NK-92 treated with Interleukin-12 subunit alpha and Interleukin-12 subunit beta, amount 100 ng/mL, for 24 hours (cell line): ENCODE data around the gene PODN.

ENCODE experiments used
- DNase-seq: peaks from one replicate; lab custom pipeline; 2025; lab: John Stamatoyannopoulos, UW

The PODN gene

DNA sequence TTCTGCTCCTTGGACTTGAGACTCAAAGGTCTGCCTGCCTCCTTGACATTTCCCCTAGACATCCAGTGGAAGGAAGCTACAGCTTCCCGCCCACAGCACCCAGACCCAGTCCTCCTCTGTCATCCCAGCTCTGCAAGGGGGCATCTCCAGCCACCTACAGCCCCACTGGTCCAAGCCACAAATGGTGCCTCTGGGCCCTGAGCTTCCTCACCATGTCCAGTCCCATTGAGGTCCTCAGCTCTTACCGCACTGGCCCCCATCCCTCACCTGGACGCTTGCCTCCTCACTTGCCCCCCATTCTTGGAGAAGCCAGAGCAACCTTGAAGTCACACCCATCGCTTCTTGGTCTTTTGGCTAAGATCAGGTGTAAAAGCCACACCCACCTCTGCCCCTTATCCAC lies 13.2 kb downstream of the PODN start:
- DNase-seq, result no peak

DNA sequence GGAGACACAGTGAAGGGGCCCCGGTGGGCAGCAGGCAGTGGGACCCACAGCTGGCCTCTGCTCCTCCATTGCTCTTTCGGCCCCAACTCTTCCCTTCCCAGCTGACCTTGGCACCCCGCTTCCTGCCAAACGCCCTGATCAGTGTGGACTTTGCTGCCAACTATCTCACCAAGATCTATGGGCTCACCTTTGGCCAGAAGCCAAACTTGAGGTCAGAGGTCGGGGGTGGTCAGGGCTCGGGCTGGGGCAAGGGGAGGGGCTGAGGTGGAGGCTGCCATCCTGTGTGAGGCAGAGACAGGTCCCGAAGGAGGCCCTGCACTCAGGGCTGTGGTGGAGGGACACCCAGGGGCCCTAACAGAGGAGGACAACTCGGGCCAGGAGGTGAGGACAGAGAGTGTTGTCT lies 13.7 kb downstream of the PODN start:
- DNase-seq, result no peak

DNA sequence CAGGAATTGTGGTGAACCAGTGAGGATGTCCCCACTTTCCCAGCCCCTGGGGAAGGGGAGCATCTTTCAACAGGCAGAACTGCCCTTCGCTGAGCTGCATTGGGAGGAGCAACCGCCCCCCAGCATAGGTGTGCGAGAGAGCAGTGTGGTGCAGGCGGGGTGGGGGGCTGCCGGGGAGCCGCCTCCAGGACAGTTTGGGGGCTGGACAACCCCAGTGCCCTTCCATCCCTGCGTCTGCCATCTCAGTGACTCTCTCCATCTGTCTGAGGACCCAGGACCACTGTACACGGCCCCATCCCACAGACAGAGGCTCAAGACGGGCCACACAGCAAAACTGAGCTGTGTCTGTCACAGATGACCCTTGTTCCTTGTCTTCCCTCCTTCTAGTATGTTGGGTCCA lies 14.2 kb downstream of the PODN start:
- no peak for DNase-seq

DNA sequence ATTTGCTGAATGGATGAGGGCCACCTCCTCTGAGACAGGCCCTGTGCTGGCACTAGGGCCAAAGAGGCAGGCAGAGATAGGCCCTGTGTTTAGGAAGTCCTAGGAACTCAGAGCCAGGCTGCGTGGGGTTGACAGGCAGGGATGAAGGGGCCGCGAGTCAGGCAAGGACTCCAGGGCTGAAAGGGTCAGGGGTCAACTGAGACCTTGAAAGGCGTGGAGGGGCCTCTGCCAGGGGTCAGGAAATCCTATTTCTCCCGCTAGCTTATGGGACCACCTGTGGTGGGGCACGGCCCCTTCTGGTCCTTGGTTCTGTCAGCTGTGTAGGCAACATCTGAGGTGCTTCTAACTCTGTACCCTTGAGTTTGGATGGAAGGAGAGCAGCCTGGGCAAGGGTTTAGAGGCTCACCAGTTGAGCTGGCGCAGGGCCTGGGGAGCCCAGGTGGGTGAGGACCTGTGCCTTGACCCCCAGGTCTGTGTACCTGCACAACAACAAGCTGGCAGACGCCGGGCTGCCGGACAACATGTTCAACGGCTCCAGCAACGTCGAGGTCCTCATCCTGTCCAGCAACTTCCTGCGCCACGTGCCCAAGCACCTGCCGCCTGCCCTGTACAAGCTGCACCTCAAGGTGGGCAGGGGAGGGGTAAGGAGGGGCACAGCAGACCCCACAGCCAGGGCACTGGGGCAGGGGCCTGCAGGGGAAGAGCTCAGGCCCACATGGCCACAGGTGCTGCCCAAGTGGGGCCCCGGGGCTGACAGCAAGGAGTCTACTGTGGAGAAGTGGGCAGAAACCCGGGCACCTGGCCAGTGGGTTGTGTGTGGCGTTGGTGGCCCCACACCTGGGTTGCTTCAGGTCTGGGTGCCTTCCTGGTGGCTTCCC lies 14.9 kb downstream of the PODN start:
- DNase-seq, result no peak

DNA sequence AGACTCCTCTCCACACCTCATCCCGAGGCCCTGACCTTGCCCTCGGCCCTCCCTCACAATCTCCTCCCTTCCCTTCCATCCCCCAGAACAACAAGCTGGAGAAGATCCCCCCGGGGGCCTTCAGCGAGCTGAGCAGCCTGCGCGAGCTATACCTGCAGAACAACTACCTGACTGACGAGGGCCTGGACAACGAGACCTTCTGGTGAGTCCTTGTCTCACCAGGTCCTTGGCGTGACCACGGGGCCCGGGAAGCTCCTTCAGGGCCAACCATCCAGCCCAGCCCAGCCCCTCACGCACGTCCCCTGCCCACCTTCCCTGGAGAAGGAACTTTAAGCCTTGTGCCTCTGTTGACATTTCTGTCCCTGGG lies 15.6 kb downstream of the PODN start:
- no peak for DNase-seq

DNA sequence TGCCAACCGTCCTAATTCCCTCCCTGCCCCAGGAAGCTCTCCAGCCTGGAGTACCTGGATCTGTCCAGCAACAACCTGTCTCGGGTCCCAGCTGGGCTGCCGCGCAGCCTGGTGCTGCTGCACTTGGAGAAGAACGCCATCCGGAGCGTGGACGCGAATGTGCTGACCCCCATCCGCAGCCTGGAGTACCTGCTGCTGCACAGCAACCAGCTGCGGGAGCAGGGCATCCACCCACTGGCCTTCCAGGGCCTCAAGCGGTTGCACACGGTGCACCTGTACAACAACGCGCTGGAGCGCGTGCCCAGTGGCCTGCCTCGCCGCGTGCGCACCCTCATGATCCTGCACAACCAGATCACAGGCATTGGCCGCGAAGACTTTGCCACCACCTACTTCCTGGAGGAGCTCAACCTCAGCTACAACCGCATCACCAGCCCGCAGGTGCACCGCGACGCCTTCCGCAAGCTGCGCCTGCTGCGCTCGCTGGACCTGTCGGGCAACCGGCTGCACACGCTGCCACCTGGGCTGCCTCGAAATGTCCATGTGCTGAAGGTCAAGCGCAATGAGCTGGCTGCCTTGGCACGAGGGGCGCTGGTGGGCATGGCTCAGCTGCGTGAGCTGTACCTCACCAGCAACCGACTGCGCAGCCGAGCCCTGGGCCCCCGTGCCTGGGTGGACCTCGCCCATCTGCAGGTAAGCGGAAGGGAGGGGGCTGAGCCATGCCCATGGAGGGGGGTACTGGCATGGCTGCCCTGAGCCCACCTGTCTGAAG lies 16.5 kb downstream of the PODN start:
- no peak for DNase-seq

DNA sequence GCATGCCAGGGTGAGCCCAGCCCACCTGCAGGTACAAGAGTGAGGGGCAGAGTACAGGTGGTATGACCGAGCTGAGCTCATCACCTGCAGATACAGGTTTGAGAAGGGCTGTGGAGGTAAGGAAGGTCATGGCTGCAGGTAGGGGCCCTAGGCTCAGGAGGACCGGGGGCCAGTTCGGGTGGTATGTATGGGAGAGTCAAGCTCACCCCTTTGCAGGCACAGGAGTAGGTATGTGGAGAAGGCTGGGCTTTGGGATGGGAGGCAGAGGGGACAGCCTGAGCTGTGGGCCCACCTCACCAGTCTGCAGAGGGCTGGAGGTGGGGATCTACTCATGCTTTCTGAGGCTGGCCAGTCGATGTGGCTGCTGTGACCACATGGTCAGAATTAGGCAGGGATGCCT lies 17.2 kb downstream of the PODN start:
- no peak for DNase-seq

DNA sequence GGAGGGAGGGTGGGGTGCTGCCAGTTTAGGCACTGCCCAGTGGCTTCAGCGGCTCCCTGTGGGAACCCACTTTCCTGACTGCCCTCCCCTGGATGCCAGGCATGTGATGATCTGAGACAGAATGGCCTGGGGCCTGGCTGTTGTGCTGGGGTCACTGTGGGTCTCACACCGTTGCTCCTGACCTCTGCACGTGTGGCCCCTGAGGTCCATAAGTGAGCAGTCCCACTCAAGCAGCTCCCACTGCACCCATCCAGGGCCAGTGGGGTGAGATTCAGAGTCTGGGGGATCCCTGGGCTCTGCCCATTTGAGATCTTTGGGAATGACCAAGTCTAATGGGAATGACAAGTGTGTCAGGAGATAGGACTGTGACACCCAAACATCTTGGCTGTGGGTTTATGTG lies 18.0 kb downstream of the PODN start:
- no peak for DNase-seq

DNA sequence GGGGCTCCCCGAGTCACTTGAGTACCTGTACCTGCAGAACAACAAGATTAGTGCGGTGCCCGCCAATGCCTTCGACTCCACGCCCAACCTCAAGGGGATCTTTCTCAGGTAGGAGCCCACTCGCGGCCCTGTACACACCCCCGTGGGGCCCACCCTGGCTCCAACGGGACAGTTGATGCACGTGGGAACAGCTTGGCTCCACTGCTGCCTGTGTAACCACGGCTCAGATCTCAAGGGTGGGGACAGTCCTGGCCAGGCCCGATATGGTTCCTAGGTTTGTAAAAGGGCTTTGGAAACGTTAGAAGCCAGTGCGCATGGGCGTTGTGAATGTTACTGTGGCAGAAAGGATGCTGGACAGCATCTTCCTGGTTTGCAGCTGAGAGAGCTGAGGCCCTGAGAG lies 18.8 kb downstream of the PODN start:
- DNase-seq, result no peak

DNA sequence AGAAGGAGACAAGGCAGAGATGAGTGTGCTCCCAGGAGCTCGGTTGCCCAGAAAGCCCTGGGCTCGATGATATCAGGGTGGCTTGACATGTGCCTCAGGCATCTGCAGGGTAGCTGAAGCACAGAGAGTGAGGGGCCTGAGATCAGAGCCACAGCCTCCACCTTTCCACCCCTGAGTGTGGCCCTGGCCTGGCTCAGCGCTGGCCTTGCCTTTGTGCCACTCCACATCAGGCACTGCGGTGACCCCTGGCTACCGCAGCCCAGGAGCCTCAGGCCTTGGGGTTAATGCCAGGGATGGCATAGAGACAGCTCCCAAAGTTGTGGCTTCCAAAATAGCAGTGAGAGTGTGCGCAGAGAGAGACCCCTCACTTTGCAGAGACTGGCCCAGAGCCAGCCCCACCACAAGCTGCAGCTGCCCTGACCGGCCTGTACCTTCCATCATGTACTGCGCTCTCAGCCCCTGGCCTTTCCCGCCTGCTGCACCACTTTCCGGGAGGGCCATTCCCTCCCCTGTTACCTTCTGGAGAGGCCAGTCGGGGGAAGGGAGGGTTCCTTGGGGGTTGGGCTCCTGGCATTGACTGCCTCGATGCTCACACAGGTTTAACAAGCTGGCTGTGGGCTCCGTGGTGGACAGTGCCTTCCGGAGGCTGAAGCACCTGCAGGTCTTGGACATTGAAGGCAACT lies 19.5 kb downstream of the PODN start:
- DNase-seq, result no peak

DNA sequence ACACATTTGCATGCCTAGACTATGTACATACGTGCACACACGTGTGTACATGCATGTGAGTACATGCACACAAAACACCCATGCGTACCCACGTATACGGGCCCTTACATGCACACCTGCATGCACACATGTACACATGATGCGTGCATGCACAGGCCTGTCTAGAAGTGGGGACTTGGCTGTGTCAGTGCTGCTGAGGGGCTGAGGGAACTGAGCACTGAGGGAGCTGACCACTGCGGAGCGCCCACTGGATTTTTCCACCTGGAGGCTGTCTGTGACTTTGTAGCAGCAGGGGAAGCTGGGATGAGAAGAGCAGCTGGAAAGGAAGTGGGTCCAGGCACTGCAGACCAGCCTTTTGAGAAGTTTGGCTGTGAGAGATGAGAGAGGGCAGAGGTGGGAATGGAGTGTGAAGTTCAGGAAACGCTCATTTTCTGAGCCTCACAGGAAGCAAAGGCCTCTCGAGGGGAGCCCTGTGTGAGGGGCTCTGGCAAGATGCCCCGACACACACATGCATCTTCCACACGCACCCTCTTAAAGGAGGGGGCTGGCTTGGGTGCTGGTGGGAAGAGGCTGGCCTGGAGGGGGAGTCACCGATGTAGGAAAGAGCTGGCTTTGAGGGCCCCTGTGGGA lies 20.9 kb downstream of the PODN start:
- no peak for DNase-seq

DNA sequence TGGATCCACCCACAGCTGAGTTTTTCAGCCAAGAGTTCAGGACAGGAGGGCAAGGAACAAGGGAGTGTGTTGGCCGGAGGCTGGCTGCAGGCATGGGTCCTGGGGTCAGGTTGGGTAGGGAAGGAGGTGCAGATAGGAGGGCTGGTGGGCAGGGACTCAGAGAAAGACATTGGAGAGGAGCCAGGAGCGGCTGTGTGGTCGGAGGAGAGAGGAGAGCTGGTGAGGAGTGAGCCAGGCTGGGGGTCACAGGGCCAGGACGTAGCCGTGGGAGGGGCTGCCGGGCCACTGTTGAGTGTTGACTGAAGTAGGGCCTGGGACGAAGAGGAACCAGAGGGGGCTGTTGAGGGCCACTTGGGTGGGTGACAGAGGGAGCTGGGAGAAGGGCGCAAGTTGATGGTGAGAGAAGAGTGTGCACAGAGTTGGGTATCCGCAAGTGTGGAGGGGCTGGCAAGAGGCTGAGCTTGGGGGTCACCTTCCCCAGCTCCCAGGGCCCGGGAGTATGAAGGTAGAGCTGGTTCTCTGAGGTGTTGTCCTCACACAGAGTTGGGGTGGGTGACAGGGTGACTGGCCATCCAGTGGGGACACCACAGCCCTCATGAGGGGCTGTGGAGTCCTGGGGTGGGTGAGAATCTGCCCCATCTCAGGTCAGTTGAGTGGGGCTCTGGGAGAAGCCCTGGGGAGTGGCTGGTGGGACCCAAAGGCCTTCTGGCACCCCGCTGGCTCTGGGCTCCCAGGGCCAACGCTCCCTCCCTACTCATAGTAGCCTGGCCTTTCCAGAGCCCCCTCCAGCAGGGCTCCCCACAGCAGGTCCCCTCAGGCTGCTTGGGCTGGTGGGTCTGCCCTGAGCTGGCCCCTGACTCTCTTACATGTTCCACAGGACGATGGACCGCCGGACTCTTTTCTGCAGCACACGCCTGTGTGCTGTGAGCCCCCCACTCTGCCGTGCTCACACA lies 21.9 kb downstream of the PODN start:
- DNase-seq, result no peak

DNA sequence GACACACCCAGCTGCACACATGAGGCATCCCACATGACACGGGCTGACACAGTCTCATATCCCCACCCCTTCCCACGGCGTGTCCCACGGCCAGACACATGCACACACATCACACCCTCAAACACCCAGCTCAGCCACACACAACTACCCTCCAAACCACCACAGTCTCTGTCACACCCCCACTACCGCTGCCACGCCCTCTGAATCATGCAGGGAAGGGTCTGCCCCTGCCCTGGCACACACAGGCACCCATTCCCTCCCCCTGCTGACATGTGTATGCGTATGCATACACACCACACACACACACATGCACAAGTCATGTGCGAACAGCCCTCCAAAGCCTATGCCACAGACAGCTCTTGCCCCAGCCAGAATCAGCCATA lies 22.6 kb downstream of the PODN start:
- no peak for DNase-seq

DNA sequence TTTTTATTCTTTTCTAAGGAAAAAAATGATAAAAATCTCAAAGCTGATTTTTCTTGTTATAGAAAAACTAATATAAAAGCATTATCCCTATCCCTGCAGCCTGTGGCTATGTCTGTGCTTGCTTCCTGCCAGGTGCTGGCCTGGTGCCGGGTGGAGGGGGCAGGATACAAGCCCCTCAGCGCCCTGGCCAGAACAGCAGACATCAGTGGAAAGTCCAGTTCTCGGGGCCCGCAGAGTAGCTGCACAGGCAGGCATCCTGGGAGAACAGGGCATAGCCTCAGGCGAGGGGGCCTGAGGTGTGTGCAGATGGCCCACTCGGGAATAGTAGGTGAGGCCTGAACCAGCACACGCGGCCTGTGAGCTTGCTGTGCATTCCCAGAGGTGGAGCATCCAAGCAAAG lies 23.4 kb downstream of the PODN start:
- no peak for DNase-seq

DNA sequence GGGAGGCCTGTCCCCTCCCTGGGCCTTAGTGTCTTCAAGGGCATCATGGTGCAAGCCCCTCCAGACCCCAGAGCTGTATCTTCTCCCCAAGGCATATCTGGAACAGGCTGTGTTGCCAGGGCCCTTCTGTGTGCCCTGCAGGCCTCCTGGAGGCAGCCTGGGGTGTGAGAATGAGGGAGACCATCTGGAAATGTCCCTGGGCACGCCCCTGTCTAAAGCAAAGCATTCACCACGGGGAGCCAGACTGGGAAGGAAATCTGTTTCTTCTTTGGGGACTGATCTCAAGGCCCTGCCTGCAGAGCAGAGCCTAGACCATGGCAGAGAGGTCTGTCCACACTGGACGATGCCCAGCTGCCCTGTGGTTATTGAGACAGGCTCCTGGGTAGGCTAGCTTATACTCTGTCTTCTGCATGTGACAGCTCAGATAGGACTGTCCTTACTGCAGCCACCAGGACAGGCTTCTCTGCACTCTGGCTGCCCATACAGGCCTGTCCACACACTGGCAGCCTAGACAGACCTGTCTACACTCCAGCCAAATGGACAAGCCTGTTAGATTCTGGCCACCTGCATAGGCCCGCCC lies 24.6 kb downstream of the PODN start:
- DNase-seq, result no peak

DNA sequence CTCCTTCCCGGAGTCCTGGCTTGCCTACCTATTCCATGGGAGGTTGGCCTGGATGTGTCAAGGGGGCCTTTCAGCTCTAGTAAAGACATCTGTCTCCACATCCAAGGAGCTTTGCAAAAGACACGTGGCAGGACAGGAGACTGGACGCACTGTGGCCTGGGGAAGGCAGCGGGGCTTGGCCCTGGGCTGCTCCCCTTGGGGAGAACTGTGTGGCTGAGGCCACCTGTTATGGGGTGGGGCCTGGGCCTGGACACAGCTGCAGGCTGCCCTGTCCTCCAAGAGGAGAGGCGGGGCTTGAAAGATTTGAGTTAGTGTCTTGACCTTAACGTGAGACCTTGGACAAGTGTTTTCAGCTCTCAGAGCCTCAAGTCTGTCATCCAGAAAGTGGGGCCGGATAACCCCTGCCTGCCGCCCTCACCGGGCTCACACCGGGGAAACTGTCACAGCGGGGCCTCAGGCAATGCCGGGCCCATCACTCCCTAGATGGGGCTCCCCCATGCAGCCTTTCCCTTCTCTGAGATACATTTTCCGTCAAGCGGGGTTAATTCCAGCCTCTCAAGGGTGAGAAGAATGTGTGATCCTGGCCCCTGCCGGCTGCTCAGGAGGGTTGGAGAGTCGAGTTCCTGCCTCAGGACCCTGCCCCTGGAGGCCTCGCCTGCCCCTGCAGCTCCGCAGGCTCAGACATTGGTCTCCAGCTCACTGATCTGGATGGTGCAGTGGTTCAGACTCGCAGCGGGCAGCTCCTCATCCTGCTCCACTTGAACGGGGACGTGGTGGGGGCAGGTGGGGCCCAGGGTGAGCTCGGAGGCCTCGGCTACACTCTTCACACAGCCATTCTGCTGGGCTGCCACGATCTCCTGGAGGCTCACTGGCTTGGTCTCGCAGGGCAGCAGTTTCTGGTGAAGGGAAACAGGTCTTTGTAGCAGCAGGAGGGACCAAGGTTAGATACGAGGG lies 25.6 kb downstream of the PODN start:
- no peak for DNase-seq

DNA sequence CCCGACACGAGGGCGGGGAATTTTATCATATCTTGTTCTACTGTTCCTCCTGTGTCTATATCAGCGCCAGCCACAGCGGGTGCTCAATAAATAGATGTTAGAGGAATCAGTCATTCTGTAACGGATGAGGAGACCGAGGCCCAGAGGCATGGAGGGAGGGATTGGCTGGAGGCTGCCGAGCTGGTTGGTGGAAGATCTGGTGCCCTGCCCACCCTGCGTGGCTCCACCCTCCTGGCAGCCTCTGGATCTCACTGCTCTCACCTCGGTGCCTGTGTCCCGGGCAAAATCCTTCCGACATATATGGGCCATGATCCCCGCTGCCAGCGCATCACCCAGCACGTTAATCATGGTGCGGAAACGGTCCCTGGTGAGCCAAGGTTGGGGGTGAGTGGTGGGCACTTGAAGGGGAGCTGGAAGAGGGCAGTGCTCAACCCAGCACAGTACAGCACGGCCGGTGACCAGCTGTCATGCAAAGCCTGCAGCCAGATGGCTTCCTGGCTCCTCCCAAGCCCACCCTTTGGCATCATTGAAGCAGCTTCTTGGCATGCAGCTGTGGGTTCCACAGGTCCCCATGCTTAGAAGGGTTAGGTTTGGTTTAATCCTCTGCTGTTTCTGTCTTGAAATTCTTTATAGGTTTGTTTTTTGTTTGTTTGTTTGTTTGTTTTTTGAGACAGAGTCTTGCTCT lies 26.7 kb downstream of the PODN start:
- DNase-seq, result no peak

DNA sequence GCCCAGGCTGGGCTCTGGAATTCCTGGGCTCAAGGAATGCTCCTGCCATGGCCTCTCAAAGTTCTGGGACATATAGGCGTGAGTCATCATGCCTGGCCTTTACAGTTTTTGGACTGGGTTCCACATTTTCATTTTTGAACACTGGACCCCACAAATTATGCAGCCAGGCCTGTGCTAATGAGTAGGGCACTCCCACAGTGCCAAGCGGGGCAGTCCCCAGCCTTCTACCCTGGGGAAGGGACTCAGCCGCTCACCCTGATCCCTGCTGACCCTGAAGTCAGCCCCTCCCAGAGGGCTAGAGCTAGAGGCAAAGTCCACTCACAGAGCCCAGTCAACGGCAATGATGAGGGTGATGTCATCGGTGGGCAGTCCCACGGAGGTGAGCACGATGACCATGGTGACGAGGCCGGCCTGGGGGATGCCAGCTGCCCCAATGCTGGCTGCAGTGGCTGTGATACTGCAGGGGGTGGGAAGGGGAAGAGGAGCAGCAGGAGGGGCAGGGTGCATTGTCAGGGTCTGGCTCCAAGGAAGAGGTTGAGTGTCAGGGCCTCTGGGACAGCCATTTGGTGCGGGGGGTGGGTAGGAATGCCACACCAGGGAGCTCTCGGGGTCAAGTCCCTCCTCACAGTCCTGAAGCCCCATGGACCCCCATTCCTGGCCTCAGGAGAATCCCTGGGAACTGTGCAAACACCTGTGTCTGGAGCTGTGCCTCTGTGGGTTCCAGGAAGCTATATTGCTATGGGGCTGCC lies 27.6 kb downstream of the PODN start:
- no peak for DNase-seq
